Activated naive CD4-positive, alpha-beta T cell treated with anti-CD3 and anti-CD28 coated beads, Interleukin-2, amount 10 ng/mL, durations not matched to agents 7 days and 5 days (primary cell): ENCODE measurements around the gene VGLL4.

ENCODE experiments used
- CTCF ChIA-PET: fragments of 350-600 bp; sonication (Branson Sonifier 250); formaldehyde crosslinking; loops from one replicate; lab custom pipeline; 2021; ENCODE audit warnings: antibody characterized with exemption; lab: Charles Lee
- DNase-seq: peaks from one replicate; pipeline ENCODE4 v3.0.0-alpha.2; 2020
- H3K27ac Mint-ChIP-seq: one replicate; pipeline ENCODE4 v1.8.0; 2021; ENCODE audit warnings: mild to moderate bottlenecking, moderate library complexity, mixed read lengths
- H3K27me3 Mint-ChIP-seq: one replicate; pipeline ENCODE4 v1.8.0; 2021; ENCODE audit warnings: mild to moderate bottlenecking, mixed read lengths
- H3K36me3 Mint-ChIP-seq: one replicate; pipeline ENCODE4 v1.8.0; 2021; ENCODE audit warnings: mixed read lengths
- H3K4me1 Mint-ChIP-seq: one replicate; pipeline ENCODE4 v1.8.0; 2021; ENCODE audit warnings: mixed read lengths
- H3K4me3 Mint-ChIP-seq: one replicate; pipeline ENCODE4 v1.8.0; 2021; ENCODE audit warnings: mild to moderate bottlenecking, moderate library complexity, mixed read lengths
- H3K9me3 Mint-ChIP-seq: one replicate; pipeline ENCODE4 v1.8.0; 2021; ENCODE audit warnings: mixed read lengths

VGLL4 gene

DNA sequence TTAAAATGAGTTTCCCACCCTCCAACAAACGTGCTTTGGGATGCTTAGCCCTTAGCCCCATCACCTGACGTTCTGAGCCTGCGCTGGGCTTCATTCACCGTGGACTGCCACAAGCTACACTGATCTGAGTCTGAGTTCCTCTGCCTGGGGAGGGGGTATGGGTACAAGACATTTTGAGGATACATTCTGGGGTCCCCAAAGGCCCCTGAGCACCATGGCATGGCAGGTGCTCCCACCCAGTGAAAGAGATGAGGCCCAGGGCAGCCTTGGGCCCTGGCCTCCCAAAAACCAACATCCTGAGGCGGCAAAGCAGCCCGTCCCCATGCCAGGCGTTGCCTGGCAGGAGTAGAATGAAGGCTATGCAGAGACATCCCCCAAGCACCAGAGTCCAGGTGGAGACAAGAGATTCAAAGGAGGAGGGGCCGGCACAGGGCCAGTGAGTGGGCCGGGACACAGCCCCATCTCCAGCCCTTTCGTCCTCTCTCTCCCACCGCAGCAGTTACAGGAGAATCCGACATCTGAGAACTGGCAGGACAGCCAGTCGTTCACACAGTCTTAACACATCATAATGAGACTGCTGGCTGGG, 74.5 kb downstream of the VGLL4 start:
- Mint-ChIP-seq H3K27me3 (no peaks in the 10 kb centered on the region), H3K4me1 (no peaks in the 10 kb centered on the region), H3K27ac (no peak overlapping the region), H3K4me3 (no peak overlapping the region), H3K9me3 (no peaks in the 10 kb centered on the region), H3K36me3 (peaks cover 13% of the 10 kb centered on the region)
- CTCF ChIA-PET, result no interaction called here
- peak; percentile 9 for DNase-seq

DNA sequence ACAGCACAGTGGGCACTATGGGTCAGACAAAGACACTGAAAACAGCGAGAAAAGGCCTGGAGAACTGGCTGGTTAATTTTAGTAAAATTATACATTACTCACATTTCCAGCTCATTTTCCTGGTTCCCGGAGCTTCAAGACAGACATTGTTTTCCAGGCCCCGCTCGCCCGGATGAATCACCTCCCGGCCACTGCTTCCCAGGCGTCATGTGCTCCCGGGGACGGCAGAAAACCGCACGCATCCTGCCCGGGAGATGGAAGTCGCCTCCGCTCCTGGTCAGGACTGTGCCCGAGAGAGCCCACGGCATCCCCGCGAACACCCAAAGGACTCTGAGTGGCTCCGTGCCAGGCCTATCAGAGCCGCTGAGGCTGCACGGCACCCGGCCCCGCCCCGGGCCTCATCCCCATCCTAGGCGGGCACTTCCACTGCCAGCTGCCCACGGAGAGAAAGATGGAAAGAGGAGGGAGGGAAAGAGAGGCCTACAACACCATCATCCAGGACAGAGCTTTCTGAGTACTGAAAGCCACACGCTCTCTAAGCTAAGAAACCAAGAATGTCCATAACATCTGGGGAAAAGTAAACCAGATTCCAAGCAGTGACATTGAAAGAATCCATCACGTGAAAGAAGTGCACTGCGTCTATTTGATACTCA, 75.1 kb downstream of the VGLL4 start:
- CTCF ChIA-PET, result no interaction called here
- H3K36me3 Mint-ChIP-seq, result peaks cover 15% of the 10 kb centered on the region
- H3K27ac Mint-ChIP-seq, result no peak overlapping the region
- no peaks in the 10 kb centered on the region for H3K27me3 Mint-ChIP-seq
- no peak overlapping the region for H3K4me3 Mint-ChIP-seq
- H3K9me3 Mint-ChIP-seq, result no peaks in the 10 kb centered on the region
- no peak for DNase-seq
- H3K4me1 Mint-ChIP-seq, result no peaks in the 10 kb centered on the region

DNA sequence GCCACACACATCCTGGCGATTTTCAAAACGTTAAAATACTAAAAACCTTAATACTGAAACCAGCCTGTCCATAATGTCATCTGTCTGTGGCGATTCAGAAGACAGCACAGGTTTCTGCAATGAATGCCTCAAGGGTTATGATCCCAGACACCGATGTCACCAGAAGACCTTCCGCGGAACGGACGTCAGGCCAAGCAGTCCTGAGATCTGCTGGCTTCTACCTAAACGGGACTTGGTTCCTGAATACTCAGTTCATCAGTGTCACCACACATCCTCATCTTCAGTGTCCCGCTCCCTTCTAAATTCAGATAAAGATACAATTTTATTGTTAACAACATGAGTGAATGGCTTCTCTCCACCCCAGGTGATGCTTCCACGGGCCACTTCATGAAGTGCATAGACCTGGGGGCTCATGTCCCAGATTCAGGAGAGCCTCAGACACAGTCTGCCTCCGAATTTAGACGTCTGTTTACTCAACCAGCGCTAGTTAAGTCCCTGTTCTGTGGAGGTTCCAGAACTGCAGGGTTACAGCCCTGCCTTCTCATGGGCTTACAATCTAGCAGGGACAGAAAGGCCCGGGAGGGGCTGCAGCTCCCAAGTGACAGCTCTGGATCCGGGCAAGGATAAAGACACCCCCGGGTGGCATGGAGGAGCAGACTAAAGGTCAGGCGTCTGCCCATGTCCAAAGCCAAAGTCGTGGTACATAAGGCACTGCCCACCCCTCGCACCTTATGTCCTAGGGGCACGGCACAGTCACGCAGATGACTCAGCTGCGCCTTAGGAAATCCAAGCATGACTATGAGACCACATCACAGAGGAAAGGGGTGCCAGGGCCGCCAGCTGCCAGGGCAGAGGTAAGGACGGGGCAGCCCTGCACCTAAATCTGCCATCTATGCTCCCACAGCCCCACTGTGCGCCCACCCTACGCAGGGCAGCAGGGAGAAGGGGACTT, 75.9 kb downstream of the VGLL4 start:
- peak; percentile 12 for DNase-seq
- no peaks in the 10 kb centered on the region for H3K27me3 Mint-ChIP-seq
- H3K27ac Mint-ChIP-seq, result no peak overlapping the region
- CTCF ChIA-PET, result no interaction called here
- H3K4me3 Mint-ChIP-seq, result no peak overlapping the region
- no peaks in the 10 kb centered on the region for H3K9me3 Mint-ChIP-seq
- no peaks in the 10 kb centered on the region for H3K4me1 Mint-ChIP-seq
- peaks cover 18% of the 10 kb centered on the region for H3K36me3 Mint-ChIP-seq

DNA sequence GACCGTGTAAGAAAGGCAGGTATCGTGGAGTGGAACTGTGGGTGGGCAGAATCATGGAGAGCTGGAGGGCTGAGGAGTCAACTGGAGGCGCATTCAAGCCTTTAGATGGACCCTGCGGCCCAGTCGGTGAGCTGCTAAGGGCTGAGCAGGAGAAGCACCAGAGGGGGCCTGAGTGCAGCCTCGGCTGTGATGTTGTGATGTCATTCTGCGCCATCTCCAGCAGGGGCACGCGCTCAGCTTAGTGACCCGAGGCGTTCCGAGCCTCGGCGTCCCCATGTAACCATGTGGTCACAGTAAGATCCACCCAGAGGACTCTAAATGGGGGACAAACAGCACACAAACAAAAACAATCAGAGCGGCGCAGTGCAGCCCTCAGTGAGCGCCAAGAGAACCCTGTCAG, 76.8 kb downstream of the VGLL4 start:
- H3K9me3 Mint-ChIP-seq, result no peaks in the 10 kb centered on the region
- DNase-seq, result peak; percentile 12
- CTCF ChIA-PET, result no interaction called here
- no peaks in the 10 kb centered on the region for H3K4me1 Mint-ChIP-seq
- H3K36me3 Mint-ChIP-seq, result peaks cover 16% of the 10 kb centered on the region
- no peak overlapping the region for H3K27ac Mint-ChIP-seq
- no peak overlapping the region for H3K4me3 Mint-ChIP-seq
- H3K27me3 Mint-ChIP-seq, result no peaks in the 10 kb centered on the region

DNA sequence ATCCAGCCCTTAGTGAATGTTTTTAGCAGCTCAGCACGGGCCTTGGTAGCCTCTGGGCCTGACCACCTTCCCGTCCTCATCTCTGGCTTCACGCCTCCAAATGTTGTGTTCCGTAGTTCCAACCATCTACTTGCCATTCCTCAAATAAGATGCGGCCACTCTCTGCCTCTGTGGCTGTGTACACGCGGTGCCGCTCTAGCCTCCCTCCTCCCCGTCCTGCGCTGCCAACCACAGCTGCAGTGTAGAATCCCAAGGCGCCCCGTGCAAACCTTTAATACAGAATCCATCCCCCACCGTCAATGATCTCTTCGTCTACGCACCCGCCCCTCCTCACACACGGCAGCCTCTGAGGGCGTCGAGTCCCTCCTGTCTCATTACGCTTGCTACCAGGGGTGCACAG, 77.2 kb downstream of the VGLL4 start:
- Mint-ChIP-seq H3K27me3 (no peaks in the 10 kb centered on the region), H3K4me1 (no peaks in the 10 kb centered on the region), H3K9me3 (no peaks in the 10 kb centered on the region), H3K36me3 (peaks cover 16% of the 10 kb centered on the region), H3K4me3 (no peak overlapping the region), H3K27ac (no peak overlapping the region)
- CTCF ChIA-PET, result no interaction called here
- DNase-seq, result peak; percentile 15

DNA sequence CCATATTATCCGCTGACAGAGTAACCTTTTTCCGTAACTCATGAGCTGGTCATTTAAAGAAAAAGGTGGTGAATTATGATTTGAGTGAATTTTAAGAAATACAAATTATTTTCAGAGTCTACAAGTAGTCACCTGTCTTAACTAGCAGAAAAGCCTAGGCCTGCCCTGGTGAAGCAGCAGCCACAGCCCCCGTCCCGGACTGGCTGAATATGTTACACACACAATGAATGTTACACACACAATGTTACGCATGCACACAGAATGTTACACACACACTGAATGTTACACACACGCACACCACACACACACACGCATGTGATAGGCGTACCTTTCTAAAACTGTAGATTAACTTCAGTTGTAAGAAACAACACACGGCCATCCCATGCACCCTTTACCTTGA, 77.8 kb downstream of the VGLL4 start:
- CTCF ChIA-PET, result no interaction called here
- Mint-ChIP-seq H3K4me3 (no peak overlapping the region), H3K4me1 (no peaks in the 10 kb centered on the region), H3K27ac (no peak overlapping the region), H3K9me3 (no peaks in the 10 kb centered on the region), H3K27me3 (no peaks in the 10 kb centered on the region), H3K36me3 (peaks cover 16% of the 10 kb centered on the region)
- DNase-seq, result peak; percentile 16

DNA sequence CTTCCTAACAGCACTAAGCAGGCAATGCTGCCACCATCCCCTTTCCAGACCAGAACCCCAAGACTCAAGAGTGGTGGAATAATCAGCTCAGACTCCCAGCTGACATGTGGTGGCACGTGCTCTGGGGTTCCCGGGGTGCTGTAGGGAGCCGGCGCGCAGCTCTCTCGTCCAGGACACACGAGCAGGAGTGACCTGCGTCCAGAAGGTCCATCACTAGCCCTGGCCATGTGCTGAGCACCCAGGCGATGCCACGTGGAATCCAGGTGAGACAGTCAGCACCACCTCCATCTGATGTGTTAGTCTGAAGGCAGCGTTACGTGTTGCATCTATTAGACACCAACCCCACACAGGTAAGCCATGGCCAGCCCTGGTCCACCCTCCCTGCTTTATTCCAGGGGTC, 78.2 kb downstream of the VGLL4 start:
- peaks cover 16% of the 10 kb centered on the region for H3K36me3 Mint-ChIP-seq
- DNase-seq, result peak; percentile 9
- no peaks in the 10 kb centered on the region for H3K4me1 Mint-ChIP-seq
- H3K9me3 Mint-ChIP-seq, result no peaks in the 10 kb centered on the region
- no peak overlapping the region for H3K27ac Mint-ChIP-seq
- H3K27me3 Mint-ChIP-seq, result no peaks in the 10 kb centered on the region
- H3K4me3 Mint-ChIP-seq, result no peak overlapping the region
- CTCF ChIA-PET, result no interaction called here

DNA sequence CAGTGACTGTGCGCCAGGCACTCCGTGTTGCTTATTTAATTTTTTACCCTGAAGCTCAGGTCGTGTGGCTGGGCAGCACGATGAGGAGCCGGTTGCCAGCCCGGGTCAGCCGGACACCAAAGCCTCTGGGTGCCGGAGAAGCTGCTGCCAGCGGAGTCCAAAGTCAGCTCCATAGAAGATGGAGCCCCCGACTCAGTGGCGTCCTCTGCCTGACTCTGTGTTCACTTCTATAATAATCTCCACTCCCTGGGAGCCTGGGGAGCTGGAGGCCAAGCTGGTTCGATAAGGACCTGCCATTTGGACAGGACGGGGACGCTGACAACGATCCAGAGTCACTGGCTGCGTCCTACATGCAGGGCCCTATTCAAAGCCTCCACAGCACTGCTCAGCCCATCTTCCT, 78.6 kb downstream of the VGLL4 start:
- Mint-ChIP-seq H3K4me1 (no peaks in the 10 kb centered on the region), H3K27me3 (no peaks in the 10 kb centered on the region), H3K4me3 (no peak overlapping the region), H3K36me3 (peaks cover 17% of the 10 kb centered on the region), H3K27ac (no peak overlapping the region), H3K9me3 (no peaks in the 10 kb centered on the region)
- no peak for DNase-seq
- CTCF ChIA-PET, result no interaction called here

DNA sequence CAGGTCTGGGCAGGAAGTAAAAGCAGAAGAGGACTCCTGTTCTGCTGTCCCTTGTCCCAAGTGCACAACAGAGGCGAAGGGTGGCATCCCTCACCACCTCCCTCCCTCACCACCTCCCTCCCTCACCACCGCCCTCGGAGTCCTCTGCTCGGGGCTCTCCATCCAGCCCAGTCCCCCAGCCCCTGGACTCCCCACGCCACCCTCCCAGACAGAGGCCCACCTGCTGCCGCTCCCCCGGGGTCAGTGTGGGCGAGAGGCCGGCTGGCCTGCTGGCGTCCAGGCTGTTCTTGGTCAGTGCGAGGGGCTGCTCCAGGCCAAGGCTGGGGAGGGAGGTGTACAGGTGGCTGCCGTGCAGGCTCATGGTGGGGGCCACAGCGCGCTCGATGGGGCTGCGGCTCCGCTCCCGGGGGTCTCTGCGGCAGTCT, 79.1 kb downstream of the VGLL4 start:
- CTCF ChIA-PET, result no interaction called here
- DNase-seq, result peak; percentile 8
- H3K4me3 Mint-ChIP-seq, result no peak overlapping the region
- H3K9me3 Mint-ChIP-seq, result no peaks in the 10 kb centered on the region
- no peaks in the 10 kb centered on the region for H3K27me3 Mint-ChIP-seq
- H3K36me3 Mint-ChIP-seq, result peaks cover 17% of the 10 kb centered on the region
- no peaks in the 10 kb centered on the region for H3K4me1 Mint-ChIP-seq
- H3K27ac Mint-ChIP-seq, result no peak overlapping the region

DNA sequence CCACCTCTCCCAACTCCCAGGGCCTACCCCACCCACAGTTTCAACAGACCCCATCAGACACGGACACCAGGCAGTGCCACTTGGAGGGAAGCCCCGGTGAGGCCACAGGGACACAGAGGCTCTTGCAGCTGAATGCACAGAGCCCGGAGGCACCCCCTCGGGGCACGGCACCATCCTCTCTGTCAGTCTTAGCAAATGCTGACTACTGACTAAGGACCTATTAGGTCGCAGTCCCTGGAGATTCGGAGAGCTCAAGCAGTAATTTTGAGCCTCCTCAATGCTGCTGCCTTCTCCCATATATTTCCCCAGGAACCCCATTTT, 79.9 kb downstream of the VGLL4 start:
- CTCF ChIA-PET, result no interaction called here
- Mint-ChIP-seq H3K4me1 (no peaks in the 10 kb centered on the region), H3K27me3 (no peaks in the 10 kb centered on the region), H3K27ac (no peak overlapping the region), H3K9me3 (no peaks in the 10 kb centered on the region), H3K4me3 (no peak overlapping the region), H3K36me3 (peaks cover 19% of the 10 kb centered on the region)
- peak; percentile 17 for DNase-seq

DNA sequence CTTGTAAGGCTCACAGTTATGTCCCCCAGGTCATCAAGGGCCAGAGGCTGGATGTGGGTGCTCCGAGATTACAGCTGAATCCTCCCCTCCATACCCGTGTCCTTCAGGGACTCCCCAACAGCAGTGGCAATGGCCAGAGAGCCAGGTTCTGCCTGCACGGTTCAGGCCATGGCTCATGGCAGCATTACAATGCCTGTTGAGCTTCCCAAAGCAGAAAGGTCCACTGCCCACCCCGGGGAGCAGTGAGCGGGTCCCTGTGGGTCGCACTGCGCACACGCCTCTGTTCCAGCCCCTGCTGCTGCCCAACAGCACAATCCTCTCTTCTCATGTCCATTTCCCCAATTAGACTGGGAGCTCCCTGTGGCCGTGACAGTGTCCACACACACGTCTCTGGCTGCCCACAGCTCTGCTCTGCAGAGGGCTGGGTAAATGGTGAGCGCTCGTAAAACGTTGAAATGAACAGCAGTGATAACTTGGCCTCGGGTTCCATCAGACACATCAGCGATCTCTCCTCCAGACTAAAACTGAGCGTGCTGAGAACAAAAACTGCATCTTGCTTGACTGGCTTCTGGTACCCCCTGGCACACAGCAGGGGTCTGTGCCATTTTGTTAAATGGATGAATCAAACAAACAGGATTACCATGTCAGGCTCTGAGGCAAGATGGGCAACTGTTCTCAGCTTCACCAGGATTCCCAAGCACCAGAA, 80.4 kb downstream of the VGLL4 start:
- Mint-ChIP-seq H3K27ac (no peak overlapping the region), H3K4me1 (no peaks in the 10 kb centered on the region), H3K36me3 (peaks cover 19% of the 10 kb centered on the region), H3K4me3 (no peak overlapping the region), H3K9me3 (no peaks in the 10 kb centered on the region), H3K27me3 (no peaks in the 10 kb centered on the region)
- CTCF ChIA-PET, result no interaction called here
- DNase-seq, result peak; percentile 19

DNA sequence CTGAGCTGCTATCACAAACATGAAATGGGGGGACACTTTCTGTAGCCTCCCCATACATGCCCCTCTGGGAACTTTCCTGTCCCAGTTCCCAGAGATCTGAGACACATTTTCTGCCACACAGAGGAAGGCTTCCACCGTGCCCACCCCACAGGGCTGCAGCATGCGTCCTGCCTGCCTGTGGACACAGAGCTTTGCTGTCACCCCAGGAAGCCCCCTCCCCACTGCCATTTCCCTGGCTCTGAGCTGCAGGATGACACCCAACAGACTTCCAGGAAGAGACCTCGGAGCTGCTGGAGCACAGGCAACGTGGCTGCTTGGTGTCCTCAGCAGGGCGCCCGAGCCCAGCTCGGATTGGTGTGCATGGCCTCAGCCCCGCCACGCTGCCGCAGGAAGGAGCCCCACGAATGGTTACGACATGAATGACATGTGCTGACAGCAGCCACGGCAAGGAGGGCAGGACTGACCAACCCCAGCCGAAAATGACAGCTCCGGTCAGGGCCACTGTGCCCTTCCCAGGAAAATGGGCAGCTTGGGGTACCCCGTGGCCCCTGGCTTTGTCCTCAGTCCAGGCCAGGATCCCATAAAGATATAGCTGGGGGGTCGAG, 81.3 kb downstream of the VGLL4 start:
- peak; percentile 11 for DNase-seq
- Mint-ChIP-seq H3K36me3 (peaks cover 27% of the 10 kb centered on the region), H3K4me1 (no peaks in the 10 kb centered on the region), H3K9me3 (no peaks in the 10 kb centered on the region), H3K27ac (no peak overlapping the region), H3K27me3 (no peaks in the 10 kb centered on the region), H3K4me3 (no peak overlapping the region)
- CTCF ChIA-PET, result no interaction called here

DNA sequence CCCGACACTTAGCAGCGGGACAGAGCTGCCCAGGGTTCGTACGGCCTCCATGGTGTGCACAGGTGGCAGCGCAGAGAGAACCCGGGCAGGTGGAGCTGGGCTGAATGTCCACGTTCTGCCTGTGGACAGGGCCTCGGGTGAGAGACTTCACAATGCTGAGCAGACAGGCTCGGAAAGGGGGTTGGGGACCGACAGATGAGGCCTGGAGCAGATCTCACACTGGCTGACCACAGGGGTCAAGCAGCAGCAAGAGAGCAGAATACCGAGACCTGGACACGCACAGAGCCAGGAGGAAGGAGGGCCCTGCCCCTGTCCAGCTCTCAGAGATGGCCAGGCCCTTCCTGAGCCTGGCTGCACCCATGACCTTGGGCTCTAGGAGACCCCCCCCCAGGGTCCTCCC, 83.0 kb downstream of the VGLL4 start:
- Mint-ChIP-seq H3K27me3 (no peaks in the 10 kb centered on the region), H3K9me3 (no peaks in the 10 kb centered on the region), H3K4me3 (no peak overlapping the region), H3K27ac (no peak overlapping the region), H3K4me1 (no peaks in the 10 kb centered on the region), H3K36me3 (peaks cover 24% of the 10 kb centered on the region)
- CTCF ChIA-PET, result no interaction called here
- no peak for DNase-seq
